IMR-90 (cell line): ENCODE data around the gene EME2. TPM values are rescaled to one million over a fixed set of nuclear protein-coding genes. Genes with fewer than 3 reads are reported as not detected.

Experiments
- ATAC-seq: fragments of 200-7000 bp; cut with Tn5 transposase; 2 replicates; pipeline ENCODE4 v1.9.1; 2020; ENCODE audit warnings: low read depth, mild to moderate bottlenecking, moderate library complexity
- BruUV-seq: library from RNA; stranded (reverse); fragments of 400-500 nt; replicated peaks from 2 replicates; lab custom pipeline; 2021; lab: Mats Ljungman, UMichigan
- CTCF ChIA-PET: fragments of 300-600 bp; formaldehyde crosslinking; extraction: SDS; loops from one replicate; lab custom pipeline; 2021; ENCODE audit warnings: antibody characterized with exemption; lab: Yijun Ruan, JAX
- POLR2A ChIA-PET: fragments of 300-600 bp; sonication (Branson Sonifier 250); formaldehyde crosslinking; loops from one replicate; lab custom pipeline; 2022; ENCODE audit warnings: antibody characterized with exemption; ENCODE audit not compliant: unreplicated experiment; lab: Charles Lee
- DNase-seq: peaks from one replicate; pipeline ENCODE4 v3.0.0; 2013
- H2AFZ ChIP-seq: replicated peaks from 2 replicates; pipeline ENCODE3; 2013; ENCODE audit warnings: low read length, mild to moderate bottlenecking; ENCODE audit not compliant: poor library complexity
- H2AK5ac ChIP-seq: 2 replicates; pipeline ENCODE4 v1.6.1; 2013; ENCODE audit warnings: low read depth, low read length, inconsistent platforms
- H2AK9ac ChIP-seq: replicated peaks from 2 replicates; pipeline ENCODE3; 2013; ENCODE audit warnings: mild to moderate bottlenecking, low read depth, low read length, moderate library complexity; ENCODE audit not compliant: poor library complexity
- H2BK120ac ChIP-seq: 2 replicates; pipeline ENCODE4 v1.6.1; 2013; ENCODE audit warnings: low read depth, low read length, inconsistent platforms
- H2BK15ac ChIP-seq: 3 replicates; pipeline ENCODE4 v1.6.1; 2013; ENCODE audit warnings: low read depth, low read length, inconsistent platforms
- H2BK20ac ChIP-seq: 2 replicates; pipeline ENCODE4 v1.6.1; 2013; ENCODE audit warnings: low read depth, mild to moderate bottlenecking, inconsistent platforms, low read length, moderate library complexity
- H2BK5ac ChIP-seq: 2 replicates; pipeline ENCODE4 v1.6.1; 2013; ENCODE audit warnings: mild to moderate bottlenecking, low read depth, low read length, inconsistent platforms; ENCODE audit not compliant: poor library complexity, severe bottlenecking
- H3K14ac ChIP-seq: replicated peaks from 2 replicates; pipeline ENCODE4 v1.6.1; 2013; ENCODE audit warnings: low read depth, low read length, inconsistent platforms
- H3K18ac ChIP-seq: 2 replicates; pipeline ENCODE4 v1.6.1; 2013; ENCODE audit warnings: low read depth, low read length, control low read depth
- H3K23ac ChIP-seq: 2 replicates; pipeline ENCODE4 v1.6.1; 2013; ENCODE audit warnings: low read depth, low read length, inconsistent platforms
- H3K27ac ChIP-seq: 2 replicates; pipeline ENCODE4 v1.5.1; 2013; ENCODE audit warnings: mild to moderate bottlenecking, control low read depth, low read length; ENCODE audit not compliant: insufficient read depth
- H3K27me3 ChIP-seq: 2 replicates; pipeline ENCODE4 v1.6.1; 2013; ENCODE audit warnings: low read length; ENCODE audit not compliant: control insufficient read depth, insufficient read depth
- H3K36me3 ChIP-seq: 2 replicates; pipeline ENCODE4 v1.6.1; 2013; ENCODE audit warnings: low read length, mixed read lengths; ENCODE audit not compliant: control insufficient read depth, insufficient read depth
- H3K4ac ChIP-seq: 2 replicates; pipeline ENCODE4 v1.6.1; 2013; ENCODE audit warnings: low read depth, low read length, inconsistent platforms
- H3K4me1 ChIP-seq: 2 replicates; pipeline ENCODE4 v1.6.1; 2013; ENCODE audit warnings: low read length, mixed read lengths; ENCODE audit not compliant: control insufficient read depth, insufficient read depth
- H3K4me2 ChIP-seq: 2 replicates; pipeline ENCODE4 v1.6.1; 2013; ENCODE audit warnings: low read depth, mild to moderate bottlenecking, control low read depth, low read length, moderate library complexity
- H3K4me3 ChIP-seq: 2 replicates; pipeline ENCODE4 v1.5.1; 2013; ENCODE audit warnings: low read depth, mild to moderate bottlenecking, control low read depth, low read length, moderate library complexity; ENCODE audit not compliant: insufficient read depth
- H3K56ac ChIP-seq: 2 replicates; pipeline ENCODE4 v1.6.1; 2013; ENCODE audit warnings: low read length, inconsistent platforms; ENCODE audit not compliant: insufficient read depth; ENCODE audit errors: extremely low read depth
- H3K79me1 ChIP-seq, 2 experiments: 2 replicates each; pipeline ENCODE4 v1.6.1; 2013; ENCODE audit warnings: low read length in 2 of 2, inconsistent platforms in 1 of 2, low read depth in 1 of 2
- H3K9ac ChIP-seq: 2 replicates; pipeline ENCODE4 v1.6.1; 2013; ENCODE audit warnings: low read depth, low read length, control low read depth
- H3K9me1 ChIP-seq: 2 replicates; pipeline ENCODE4 v1.6.1; 2013; ENCODE audit warnings: low read length, inconsistent platforms; ENCODE audit not compliant: insufficient read depth
- H3K9me3 ChIP-seq: 2 replicates; pipeline ENCODE4 v1.6.1; 2013; ENCODE audit warnings: low read length; ENCODE audit not compliant: control insufficient read depth, insufficient read depth
- H4K20me1 ChIP-seq: 2 replicates; pipeline ENCODE4 v1.6.1; 2013; ENCODE audit warnings: low read length, inconsistent platforms; ENCODE audit not compliant: insufficient read depth
- H4K5ac ChIP-seq: 2 replicates; pipeline ENCODE4 v1.6.1; 2013; ENCODE audit warnings: mild to moderate bottlenecking, low read depth, low read length, control low read depth
- H4K8ac ChIP-seq, 2 experiments: 2 replicates each; pipeline ENCODE4 v1.6.1; 2013; ENCODE audit warnings: low read depth in 2 of 2, low read length in 2 of 2, control low read depth in 1 of 2, inconsistent platforms in 1 of 2
- H4K91ac ChIP-seq: 2 replicates; pipeline ENCODE4 v1.6.1; 2013; ENCODE audit warnings: low read depth, low read length, inconsistent platforms; ENCODE audit not compliant: insufficient read depth
- BHLHE40 ChIP-seq: fragments of 150-350 bp; IDR thresholded peaks from 2 replicates; pipeline ENCODE4 v1.6.1; 2016; ENCODE audit warnings: mild to moderate bottlenecking, low read depth, low read length
- CEBPB ChIP-seq: IDR thresholded peaks from 2 replicates; pipeline ENCODE4 v1.6.1; 2012; ENCODE audit warnings: low read depth, low read length, improper control_type of control experiment
- CHD1 ChIP-seq: IDR thresholded peaks from 2 replicates; pipeline ENCODE4 v1.6.1; 2012; ENCODE audit warnings: low read depth, low read length, improper control_type of control experiment
- FOS ChIP-seq: fragments of 150-350 bp; IDR thresholded peaks from 2 replicates; pipeline ENCODE4 v1.6.1; 2016; ENCODE audit warnings: low read depth, low read length
- MAFK ChIP-seq: IDR thresholded peaks from 2 replicates; pipeline ENCODE4 v1.6.1; 2012; ENCODE audit warnings: low read depth, low read length, improper control_type of control experiment
- MAZ ChIP-seq: IDR thresholded peaks from 2 replicates; pipeline ENCODE4 v1.6.1; 2012; ENCODE audit warnings: low read depth, mild to moderate bottlenecking, low read length, improper control_type of control experiment, moderate library complexity, borderline replicate concordance
- MXI1 ChIP-seq: IDR thresholded peaks from 2 replicates; pipeline ENCODE4 v1.6.1; 2012; ENCODE audit warnings: low read depth, mild to moderate bottlenecking, low read length, moderate library complexity, borderline replicate concordance
- NFE2L2 ChIP-seq: fragments of 150-350 bp; IDR thresholded peaks from 2 replicates; pipeline ENCODE4 v1.6.1; 2016; ENCODE audit warnings: low read depth, mild to moderate bottlenecking, low read length
- POLR2A ChIP-seq: IDR thresholded peaks from 2 replicates; pipeline ENCODE4 v1.6.1; 2012; ENCODE audit warnings: mild to moderate bottlenecking, low read depth, low read length
- RAD21 ChIP-seq: IDR thresholded peaks from 2 replicates; pipeline ENCODE4 v1.6.1; 2012; ENCODE audit warnings: low read length, improper control_type of control experiment
- RCOR1 ChIP-seq: IDR thresholded peaks from 2 replicates; pipeline ENCODE4 v1.6.1; 2012; ENCODE audit warnings: mild to moderate bottlenecking, low read length, improper control_type of control experiment; ENCODE audit not compliant: insufficient replicate concordance
- RFX5 ChIP-seq: IDR thresholded peaks from 2 replicates; pipeline ENCODE4 v1.8.0; 2012; ENCODE audit warnings: low read depth, mild to moderate bottlenecking, low read length, moderate library complexity
- SMC3 ChIP-seq: fragments of 150-350 bp; IDR thresholded peaks from 2 replicates; pipeline ENCODE4 v1.6.1; 2016; ENCODE audit warnings: low read depth, mild to moderate bottlenecking, antibody characterized with exemption, low read length, moderate library complexity
- WGBS, 2 experiments: methylation state at CpG; one replicate each; pipeline versions ENCODE4 v1.1.5 to v1.1.7; 2013; ENCODE audit warnings: missing lambda C conversion rate in 2 of 2; ENCODE audit not compliant: insufficient read length in 1 of 2; ENCODE audit errors: extremely low coverage in 2 of 2; 5-methylcytosine and 5-hydroxymethylcytosine counted together
- dilution Hi-C: fragments of 300-500 bp; cut with HindIII; formaldehyde crosslinking; loops from one replicate; pipeline ENCODE4 v1.14.3; 2018; ENCODE audit warnings: low sequenced_read_pairs; ENCODE audit not compliant: unreplicated experiment
- in situ Hi-C: fragments of 300-500 bp; cut with MboI; formaldehyde crosslinking; loops from 3 replicates; pipeline ENCODE4 v1.14.3; 2019; ENCODE audit warnings: low sequenced_read_pairs, inconsistent platforms, mixed read lengths
- intact Hi-C: fragments of 100-400 bp; cut with micrococcal nuclease; formaldehyde crosslinking; loops from 2 replicates; pipeline ENCODE4 v1.10.0; 2022
- polyA plus RNA-seq, 3 experiments: library from polyadenylated mRNA; depleted of rRNA; stranded (reverse); fragments of >200 nt; gene quantifications; 2 replicates each; pipeline ENCODE4 v1.2.3, GENCODE V29; 2012; ENCODE audit warnings: low replicate concordance in 1 of 3
- total RNA-seq: library from RNA; depleted of rRNA; stranded (reverse); fragments of >200 nt; gene quantifications from 2 replicates; pipeline ENCODE4 v1.2.3, GENCODE V29; 2012
- TF ChIP-seq, protein P1 (sequence below): fragments of 150-350 bp; IDR thresholded peaks from 2 replicates; pipeline ENCODE4 v1.6.1; 2017; ENCODE audit warnings: mild to moderate bottlenecking, antibody characterized with exemption, low read length, low read depth
- TF ChIP-seq, protein P2 (sequence below): conservative IDR thresholded peaks from 2 replicates; pipeline ENCODE4 v1.5.1; 2012; ENCODE audit warnings: mild to moderate bottlenecking, low read depth, low read length, improper control_type of control experiment
- TF ChIP-seq, protein P3 (sequence below): fragments of 150-350 bp; IDR thresholded peaks from 2 replicates; pipeline ENCODE4 v1.6.1; 2016; ENCODE audit warnings: low read depth, mild to moderate bottlenecking, low read length, moderate library complexity, borderline replicate concordance

EME2 gene
- total and polyA plus RNA-seq, 2 of the 4 experiments (the other 2 are of a cell fraction) = 1.3 to 9.6 TPM

DNA sequence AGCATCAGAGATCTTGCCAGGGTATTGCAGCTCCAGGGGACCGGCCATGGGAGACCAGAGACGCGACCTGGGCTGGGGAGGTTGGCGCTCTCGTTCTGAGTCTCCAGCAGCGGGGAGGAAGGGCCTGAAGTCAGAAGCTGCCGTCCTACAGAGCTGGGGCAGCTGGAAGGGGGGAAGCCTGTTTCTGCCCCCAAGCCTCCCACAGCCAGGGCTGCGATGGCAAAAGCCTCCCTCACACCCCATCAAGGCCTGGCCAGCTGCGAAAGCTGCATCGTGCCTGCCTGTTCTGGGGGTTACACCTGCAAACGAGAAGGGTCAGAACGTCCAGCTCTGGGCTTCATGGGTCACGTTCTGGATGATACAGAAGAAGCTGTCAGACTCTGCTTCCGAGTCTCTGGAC lies 40.5 kb upstream of the EME2 start:
- Histone ChIP-seq H4K91ac (no peak overlapping the region), H2BK120ac (no peak overlapping the region), H3K4ac (no peak overlapping the region), H3K23ac (no peak overlapping the region), H3K36me3 (peaks cover 65% of the 10 kb centered on the region), H3K79me1 (peaks cover 16 to 53% of the 10 kb centered on the region in 2 experiments; a peak in 3 of 4 replicates), H2AFZ (no peak overlapping the region), H2BK5ac (no peak overlapping the region), H3K14ac (no peak overlapping the region), H4K8ac (no peak overlapping the region), H4K5ac (no peak overlapping the region), H2BK20ac (no peak overlapping the region), H3K4me1 (no peaks in the 10 kb centered on the region), H2AK5ac (no peak overlapping the region), H3K4me2 (no peak overlapping the region), H4K20me1 (peaks cover 26% of the 10 kb centered on the region), H3K9me1 (peaks cover 3% of the 10 kb centered on the region), H3K4me3 (no peak overlapping the region), H3K9me3 (no peaks in the 10 kb centered on the region), H3K18ac (no peak overlapping the region), H3K56ac (no peak overlapping the region), H3K27ac (no peak overlapping the region), H3K27me3 (no peaks in the 10 kb centered on the region), H2AK9ac (peak overlapping the region; percentile 16), H3K9ac (no peak overlapping the region), H2BK15ac (no peak overlapping the region)
- POLR2A ChIA-PET = no interaction called here
- DNase-seq = no peak
- intact Hi-C loops = no loop called here
- 93% methylated on average over 11 of the region's 14 CpGs; no CpG with 5 or more reads in 1 of the 2 experiments for WGBS, 2 experiments
- no peak for ATAC-seq
- in situ Hi-C loops = no loop called here
- dilution Hi-C loops = no loop called here
- CTCF ChIA-PET = no interaction called here
- no TSS peak for BruUV-seq
- TF ChIP-seq NFE2L2 (no peak), POLR2A (no peak), MAFK (no peak), CEBPB (no peak), CHD1 (no peak), RFX5 (no peak), FOS (no peak), BHLHE40 (no peak), RAD21 (no peak), RCOR1 (no peak), SMC3 (no peak), MXI1 (no peak), MAZ (no peak)
- TF ChIP-seq, protein P1, sequence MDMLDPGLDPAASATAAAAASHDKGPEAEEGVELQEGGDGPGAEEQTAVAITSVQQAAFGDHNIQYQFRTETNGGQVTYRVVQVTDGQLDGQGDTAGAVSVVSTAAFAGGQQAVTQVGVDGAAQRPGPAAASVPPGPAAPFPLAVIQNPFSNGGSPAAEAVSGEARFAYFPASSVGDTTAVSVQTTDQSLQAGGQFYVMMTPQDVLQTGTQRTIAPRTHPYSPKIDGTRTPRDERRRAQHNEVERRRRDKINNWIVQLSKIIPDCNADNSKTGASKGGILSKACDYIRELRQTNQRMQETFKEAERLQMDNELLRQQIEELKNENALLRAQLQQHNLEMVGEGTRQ = no peak
- TF ChIP-seq, protein P2, sequence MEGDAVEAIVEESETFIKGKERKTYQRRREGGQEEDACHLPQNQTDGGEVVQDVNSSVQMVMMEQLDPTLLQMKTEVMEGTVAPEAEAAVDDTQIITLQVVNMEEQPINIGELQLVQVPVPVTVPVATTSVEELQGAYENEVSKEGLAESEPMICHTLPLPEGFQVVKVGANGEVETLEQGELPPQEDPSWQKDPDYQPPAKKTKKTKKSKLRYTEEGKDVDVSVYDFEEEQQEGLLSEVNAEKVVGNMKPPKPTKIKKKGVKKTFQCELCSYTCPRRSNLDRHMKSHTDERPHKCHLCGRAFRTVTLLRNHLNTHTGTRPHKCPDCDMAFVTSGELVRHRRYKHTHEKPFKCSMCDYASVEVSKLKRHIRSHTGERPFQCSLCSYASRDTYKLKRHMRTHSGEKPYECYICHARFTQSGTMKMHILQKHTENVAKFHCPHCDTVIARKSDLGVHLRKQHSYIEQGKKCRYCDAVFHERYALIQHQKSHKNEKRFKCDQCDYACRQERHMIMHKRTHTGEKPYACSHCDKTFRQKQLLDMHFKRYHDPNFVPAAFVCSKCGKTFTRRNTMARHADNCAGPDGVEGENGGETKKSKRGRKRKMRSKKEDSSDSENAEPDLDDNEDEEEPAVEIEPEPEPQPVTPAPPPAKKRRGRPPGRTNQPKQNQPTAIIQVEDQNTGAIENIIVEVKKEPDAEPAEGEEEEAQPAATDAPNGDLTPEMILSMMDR = no peak
- TF ChIP-seq, protein P3, sequence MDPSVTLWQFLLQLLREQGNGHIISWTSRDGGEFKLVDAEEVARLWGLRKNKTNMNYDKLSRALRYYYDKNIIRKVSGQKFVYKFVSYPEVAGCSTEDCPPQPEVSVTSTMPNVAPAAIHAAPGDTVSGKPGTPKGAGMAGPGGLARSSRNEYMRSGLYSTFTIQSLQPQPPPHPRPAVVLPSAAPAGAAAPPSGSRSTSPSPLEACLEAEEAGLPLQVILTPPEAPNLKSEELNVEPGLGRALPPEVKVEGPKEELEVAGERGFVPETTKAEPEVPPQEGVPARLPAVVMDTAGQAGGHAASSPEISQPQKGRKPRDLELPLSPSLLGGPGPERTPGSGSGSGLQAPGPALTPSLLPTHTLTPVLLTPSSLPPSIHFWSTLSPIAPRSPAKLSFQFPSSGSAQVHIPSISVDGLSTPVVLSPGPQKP = no peak
